NT2/D1 (cell line): ENCODE measurements around the gene MRPS30.

ENCODE experiments used
- SUZ12 ChIP-seq: IDR thresholded peaks from 2 replicates; pipeline ENCODE4 v1.6.1; 2011; ENCODE audit not compliant: insufficient read length, insufficient read depth; ENCODE audit errors: extremely low read depth
- YY1 ChIP-seq: IDR thresholded peaks from 2 replicates; pipeline ENCODE4 v1.6.1; 2011; ENCODE audit not compliant: insufficient read length, insufficient read depth
- ZNF274 ChIP-seq: IDR thresholded peaks from 2 replicates; pipeline ENCODE4 v1.6.1; 2011; ENCODE audit warnings: mild to moderate bottlenecking, low read depth, low read length

DNA sequence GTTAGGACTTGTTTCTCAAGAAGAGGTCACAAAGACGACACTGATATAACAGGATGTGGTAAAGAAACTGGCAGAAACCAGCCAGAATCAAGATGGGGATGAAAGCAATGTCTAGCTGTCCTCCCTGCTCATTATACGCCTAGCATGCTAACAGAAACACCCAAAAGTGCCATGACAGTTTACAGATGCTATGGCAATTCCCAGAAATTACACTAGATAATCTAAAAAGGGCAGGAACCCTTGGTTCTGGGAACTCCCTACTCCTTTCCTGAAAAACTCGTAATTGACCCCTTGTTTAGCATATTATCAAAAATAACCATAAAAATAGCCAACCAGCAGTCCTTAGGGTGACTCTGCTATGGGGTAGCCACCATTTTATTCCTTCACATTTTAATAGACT, 10.9 kb upstream of the MRPS30 start:
- TF ChIP-seq SUZ12 (no peak), ZNF274 (no peak), YY1 (no peak)
